Astrocyte (in vitro differentiated cells and primary cell): Measurements from ENCODE around the gene MTF1.

ENCODE experiments used
- CTCF ChIP-seq: IDR thresholded peaks from 2 replicates; pipeline ENCODE4 v1.5.1; 2011; ENCODE audit warnings: low read depth, mild to moderate bottlenecking, inconsistent platforms, low read length, moderate library complexity; ENCODE audit not compliant: insufficient read depth
- EZH2 ChIP-seq: IDR thresholded peaks from 2 replicates; pipeline ENCODE4 v1.6.1; 2012; ENCODE audit warnings: mild to moderate bottlenecking, low read length, inconsistent platforms; ENCODE audit not compliant: insufficient read depth

GRCh38 chr1:37764888-37765441, 94.4 kb downstream of the MTF1 start, which contains the start of gene EPHA10:
- TF ChIP-seq CTCF (no peak), EZH2 (no peak)
